ENCODE measurements around the gene PGBD5.

The PGBD5 gene

GRCh38 chr1:230320804-230321203, 105.3 kb downstream of the PGBD5 start:
- no peak for DNase-seq

- DNase-seq = no peak
Measured at GRCh38 chr1:230319014-230319747, 107.0 kb downstream of the PGBD5 start.

GRCh38 chr1:230317823-230318819, 108.0 kb downstream of the PGBD5 start:
- no peak for DNase-seq

DNA sequence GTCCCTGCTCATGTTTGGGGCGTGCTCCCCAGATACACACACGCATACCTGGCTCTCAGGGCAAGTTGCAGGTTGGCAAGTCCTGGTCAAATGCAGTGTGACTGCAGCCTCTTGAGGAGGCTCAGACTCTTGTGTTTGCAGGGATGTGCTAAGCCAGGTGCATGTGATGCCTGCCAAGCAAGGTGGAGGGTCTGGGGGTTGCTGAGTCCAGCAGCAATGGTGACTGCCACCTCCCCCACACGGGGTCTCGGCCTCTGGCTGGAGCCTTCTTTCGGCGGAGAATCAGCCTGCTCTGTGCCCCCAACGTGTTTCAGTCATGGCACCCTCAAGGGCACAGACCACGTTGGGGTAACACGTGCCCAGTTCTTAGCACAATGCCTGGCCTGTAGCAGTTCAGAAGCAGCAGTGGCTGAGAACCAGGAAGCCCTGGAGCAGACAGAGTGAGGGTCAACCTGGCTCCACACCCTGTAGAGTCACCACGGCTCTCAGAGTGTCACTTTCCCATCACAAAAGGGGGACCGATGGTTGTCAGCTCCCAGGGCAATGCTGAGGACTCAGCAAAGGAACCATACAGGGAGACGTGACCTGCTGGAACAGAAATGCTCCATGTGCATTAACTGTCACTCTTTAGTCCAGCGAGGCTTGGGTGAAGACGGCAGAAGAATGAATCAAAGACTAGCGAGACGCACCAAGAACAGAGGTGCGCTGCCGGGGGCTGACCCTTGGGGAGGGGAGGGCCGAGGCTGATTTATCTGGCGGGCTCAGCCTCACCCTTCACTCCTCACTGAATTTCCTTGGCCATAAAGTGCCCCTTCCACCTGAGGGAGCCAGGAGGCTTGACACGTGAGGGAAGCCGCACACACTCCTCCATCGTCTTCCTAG, 109.0 kb downstream of the PGBD5 start:
- DNase-seq = no peak

- DNase-seq = no peak
Measured at GRCh38 chr1:230315099-230315498, 111.0 kb downstream of the PGBD5 start.

DNA sequence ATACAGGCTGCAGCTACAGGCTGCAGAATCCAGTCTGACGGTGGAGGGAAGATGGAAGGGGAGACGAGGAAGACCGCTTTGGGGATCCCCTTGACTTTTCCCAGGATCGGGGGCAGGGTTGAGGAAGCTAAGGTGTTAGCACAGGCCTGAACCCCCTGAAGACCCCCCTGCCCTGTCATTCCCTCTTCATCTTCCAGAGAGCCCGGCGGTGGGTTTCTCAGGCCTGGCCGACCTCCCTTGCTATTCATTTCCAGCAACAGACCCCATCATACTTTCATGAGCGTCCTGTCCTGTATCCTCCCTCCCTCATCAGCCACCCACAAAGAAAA, 112.0 kb downstream of the PGBD5 start:
- no peak for DNase-seq

DNA sequence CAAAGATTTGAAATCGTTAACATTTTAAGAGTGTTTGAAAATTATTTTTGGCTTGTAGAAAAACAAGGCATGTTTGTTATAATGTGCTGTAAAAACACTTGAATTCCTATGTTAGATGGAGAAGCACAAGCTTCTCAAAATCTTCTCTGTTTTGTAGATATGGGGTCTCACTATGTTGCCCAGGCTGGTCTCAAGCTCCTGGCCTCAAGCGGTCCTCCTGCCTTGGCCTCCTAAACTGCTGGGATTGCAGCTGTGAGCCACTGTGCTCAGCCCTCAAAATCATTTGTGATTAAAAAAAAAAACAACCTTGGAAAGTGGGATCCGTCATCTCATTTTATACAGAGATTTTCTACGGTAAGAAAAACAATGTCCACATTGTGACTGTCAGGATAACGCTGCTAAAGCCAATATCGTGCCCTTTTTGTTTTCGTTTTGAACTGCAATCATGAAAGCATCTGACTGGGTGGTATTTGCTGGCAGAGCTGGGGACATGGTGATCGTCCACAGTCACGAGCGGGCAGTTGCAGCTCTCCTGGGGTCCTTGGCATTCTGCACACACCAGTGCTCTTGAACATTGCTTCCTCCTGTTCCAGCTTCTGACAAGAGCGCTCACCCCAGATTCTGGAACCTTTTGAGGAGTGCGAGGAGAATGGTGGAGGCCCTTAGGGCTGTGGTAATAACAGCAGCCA, 112.5 kb downstream of the PGBD5 start:
- no peak for DNase-seq

GRCh38 chr1:230312676-230313075, 113.5 kb downstream of the PGBD5 start:
- DNase-seq = no peak

- peak; percentile 64 for DNase-seq
Measured at GRCh38 chr1:230310381-230311163, 115.6 kb downstream of the PGBD5 start.

GRCh38 chr1:230309646-230310177, 116.4 kb downstream of the PGBD5 start:
- no peak for DNase-seq

DNA sequence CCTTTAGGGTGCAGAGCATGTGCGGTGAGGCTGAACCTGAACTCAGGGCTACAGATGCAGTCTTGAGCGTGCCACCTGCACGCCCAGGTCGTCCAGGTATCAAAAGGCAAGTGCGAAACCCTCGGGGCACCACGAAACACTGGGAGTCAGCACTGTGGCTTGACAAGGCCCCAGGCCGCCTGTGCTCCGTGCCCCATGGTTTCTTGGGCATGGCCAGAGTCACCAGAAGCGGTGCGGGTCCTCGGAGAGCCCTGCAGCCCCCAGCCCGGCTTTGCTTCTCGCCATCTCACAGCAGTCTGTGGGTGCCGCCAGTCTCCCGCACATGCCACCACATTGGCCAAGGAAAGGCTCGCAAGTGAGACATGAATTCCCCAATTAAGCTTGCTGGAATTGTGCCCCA, 117.3 kb downstream of the PGBD5 start:
- DNase-seq = no peak

GRCh38 chr1:230308039-230308438, 118.1 kb downstream of the PGBD5 start:
- DNase-seq = no peak

DNA sequence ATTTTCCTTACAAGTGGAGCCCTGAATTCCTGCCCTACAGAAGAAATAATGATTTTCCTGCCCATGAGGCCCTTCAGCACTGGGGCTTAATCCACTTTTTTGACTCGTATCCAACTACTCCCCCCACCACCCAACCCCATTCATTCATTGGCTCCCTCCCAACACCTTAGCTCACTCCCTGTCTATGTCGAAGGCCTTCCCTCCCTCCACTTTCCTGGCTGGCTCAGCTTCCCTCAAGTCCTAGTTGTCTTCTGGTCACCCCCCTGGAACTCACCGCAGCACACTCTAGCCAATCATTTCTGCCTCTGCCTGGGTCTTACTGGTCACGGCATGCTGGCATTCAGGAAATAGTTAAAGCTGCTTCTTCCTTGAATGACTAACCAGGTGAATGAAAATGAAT, 118.9 kb downstream of the PGBD5 start:
- no peak for DNase-seq

GRCh38 chr1:230306169-230306568, 120.0 kb downstream of the PGBD5 start:
- no peak for DNase-seq

DNA sequence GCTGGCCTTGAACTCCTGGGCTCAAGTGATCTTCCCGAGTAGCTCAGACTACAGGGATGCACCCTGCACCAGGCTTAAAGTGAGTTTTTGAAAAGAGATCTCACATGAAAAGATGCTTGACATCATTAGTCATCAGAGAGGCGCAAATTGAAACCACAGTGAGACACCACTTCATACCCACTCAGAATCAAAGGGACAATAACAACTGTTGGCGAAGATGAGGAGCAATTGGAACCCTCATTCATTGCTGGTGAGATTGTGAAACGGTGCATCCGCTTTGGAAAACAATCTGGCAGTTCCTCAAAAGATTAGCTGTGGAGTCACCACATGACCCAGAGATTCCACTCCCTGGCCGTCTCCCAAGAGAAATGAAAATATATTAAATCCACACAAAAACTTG, 122.3 kb downstream of the PGBD5 start:
- DNase-seq = no peak

DNA sequence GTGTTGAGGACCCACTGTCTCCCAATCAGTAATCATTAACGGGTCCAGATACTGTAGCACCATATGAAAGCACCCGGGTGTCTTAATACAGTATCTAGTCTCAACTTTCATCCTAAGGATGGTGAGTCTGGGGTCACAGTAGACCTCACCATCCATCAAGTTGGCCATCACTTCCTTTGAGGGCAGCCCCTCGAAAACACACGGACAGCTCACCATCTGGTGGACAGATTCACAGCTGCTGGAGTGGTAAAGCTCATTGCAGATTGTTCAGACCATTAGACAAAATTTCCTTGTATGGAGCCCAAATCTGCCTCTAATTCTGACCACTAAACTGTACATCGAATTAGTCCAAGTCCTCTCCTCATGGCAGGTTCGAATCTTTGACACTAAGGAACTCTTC, 123.1 kb downstream of the PGBD5 start:
- no peak for DNase-seq

GRCh38 chr1:230301822-230302221, 124.3 kb downstream of the PGBD5 start:
- no peak for DNase-seq

DNA sequence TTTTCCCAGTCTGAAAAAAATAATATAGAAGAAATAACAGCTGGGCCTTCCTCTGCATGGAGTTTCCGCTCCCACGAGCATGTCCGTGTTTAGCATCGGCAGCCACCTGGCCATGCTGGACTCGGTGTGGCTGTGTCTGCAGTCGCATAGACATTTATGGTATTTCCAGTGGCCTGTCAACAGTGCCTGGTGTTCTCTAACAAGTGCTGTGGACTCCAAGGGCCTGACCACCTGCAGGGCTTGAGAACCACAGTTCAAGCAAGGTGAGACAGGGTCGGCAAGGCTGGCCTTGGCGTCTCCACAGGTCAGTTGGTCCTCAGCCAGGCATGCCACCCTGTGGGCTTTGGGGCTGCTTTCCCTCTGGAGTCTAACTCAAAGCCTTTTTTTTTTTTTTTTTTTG, 124.8 kb downstream of the PGBD5 start:
- no peak for DNase-seq

DNA sequence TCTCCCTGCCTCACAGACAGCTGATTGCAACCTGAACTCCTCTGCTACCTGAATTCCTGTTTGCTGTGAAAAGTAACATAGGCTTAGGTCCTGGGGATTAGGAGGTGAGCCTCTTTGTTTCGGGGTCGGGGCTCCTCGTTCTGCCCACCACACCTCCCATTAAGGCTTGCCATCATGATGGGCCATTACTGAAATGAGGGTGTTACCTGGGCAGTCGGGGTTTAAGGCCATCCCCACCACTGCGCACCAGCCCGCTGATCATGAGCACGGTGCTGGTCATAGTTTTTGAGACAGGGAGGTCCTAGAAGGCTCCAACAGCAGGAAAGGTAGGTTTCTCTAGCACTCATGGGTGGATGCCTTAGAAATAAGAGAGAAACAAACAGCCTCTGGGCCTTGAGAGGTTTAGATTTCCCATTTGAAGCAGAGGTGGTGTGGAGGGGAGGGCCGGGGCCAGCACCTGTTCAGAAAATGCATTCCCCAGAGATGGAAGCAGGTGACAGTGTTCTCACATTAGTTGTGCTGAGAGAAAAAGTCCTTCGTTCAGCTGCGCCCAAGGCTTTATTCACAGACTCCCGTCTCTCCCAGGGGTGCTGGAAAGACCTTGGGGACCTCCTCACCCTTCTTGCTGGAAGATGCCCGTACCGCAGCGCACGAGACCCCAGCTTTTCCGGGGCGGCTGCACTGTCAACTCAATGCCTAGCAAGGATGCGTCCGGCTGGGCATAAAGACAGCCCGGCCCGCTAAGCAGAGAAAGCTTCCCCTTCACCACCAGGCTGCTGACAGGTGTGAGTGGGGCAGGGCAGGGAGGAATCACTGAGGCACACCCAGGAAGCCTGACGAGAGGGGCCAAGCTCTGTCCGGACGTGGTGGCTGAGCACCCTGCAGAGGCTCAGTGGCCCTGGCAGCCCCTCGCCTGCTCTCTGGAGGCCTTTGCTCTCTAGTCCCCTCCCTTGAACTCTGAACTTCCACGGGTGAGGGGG, 125.5 kb downstream of the PGBD5 start:
- DNase-seq = no peak

Data from stimulated activated CD4-positive, alpha-beta T cell treated with anti-CD3 and anti-CD28 coated beads, Interleukin-12 subunit alpha, Interleukin-12 subunit beta, amount 100 ng/mL, for 4 hours (primary cell).